ENCODE measurements around the gene C13orf42.

The C13orf42 gene

GRCh38 chr13:51033421-51034185, 77.5 kb downstream of the C13orf42 start:
- DNase-seq = no peak

- no peak for DNase-seq
These were observed 78.2 kb downstream of the C13orf42 start for GRCh38 chr13:51032831-51033230.
